ENCODE data around the gene RTKN2.

- TF ChIP-seq POLR2A (IDR thresholded peaks at IDR 0.05) = no peak
- TF ChIP-seq, protein P1, sequence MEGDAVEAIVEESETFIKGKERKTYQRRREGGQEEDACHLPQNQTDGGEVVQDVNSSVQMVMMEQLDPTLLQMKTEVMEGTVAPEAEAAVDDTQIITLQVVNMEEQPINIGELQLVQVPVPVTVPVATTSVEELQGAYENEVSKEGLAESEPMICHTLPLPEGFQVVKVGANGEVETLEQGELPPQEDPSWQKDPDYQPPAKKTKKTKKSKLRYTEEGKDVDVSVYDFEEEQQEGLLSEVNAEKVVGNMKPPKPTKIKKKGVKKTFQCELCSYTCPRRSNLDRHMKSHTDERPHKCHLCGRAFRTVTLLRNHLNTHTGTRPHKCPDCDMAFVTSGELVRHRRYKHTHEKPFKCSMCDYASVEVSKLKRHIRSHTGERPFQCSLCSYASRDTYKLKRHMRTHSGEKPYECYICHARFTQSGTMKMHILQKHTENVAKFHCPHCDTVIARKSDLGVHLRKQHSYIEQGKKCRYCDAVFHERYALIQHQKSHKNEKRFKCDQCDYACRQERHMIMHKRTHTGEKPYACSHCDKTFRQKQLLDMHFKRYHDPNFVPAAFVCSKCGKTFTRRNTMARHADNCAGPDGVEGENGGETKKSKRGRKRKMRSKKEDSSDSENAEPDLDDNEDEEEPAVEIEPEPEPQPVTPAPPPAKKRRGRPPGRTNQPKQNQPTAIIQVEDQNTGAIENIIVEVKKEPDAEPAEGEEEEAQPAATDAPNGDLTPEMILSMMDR (IDR thresholded peaks at IDR 0.05) = no peak
Measured at GRCh38 chr10:62155054-62155680, 113.5 kb downstream of the RTKN2 start.

Data from Peyer's patch (tissue), 4 donors.